A549 (cell line): ENCODE measurements around the gene HINT1. TPM values are rescaled to one million over a fixed set of nuclear protein-coding genes. Genes with fewer than 3 reads are reported as not detected.

Source experiments
- BHLHE40 ChIP-seq: IDR thresholded peaks from 2 replicates; pipeline ENCODE4 v1.6.1; 2012; ENCODE audit warnings: low read depth, low read length, inconsistent platforms
- CBX2 ChIP-seq: fragments of 200-600 bp; sonication (generic); IDR thresholded peaks from 2 replicates; pipeline ENCODE4 v1.6.1; 2016; ENCODE audit warnings: low read depth, mild to moderate bottlenecking, borderline replicate concordance
- CBX8 ChIP-seq: fragments of 200-600 bp; sonication (generic); IDR thresholded peaks from 2 replicates; pipeline ENCODE4 v1.6.1; 2016
- CHD4 ChIP-seq: fragments of 200-600 bp; sonication (generic); IDR thresholded peaks from 2 replicates; pipeline ENCODE4 v1.6.1; 2016; ENCODE audit warnings: antibody characterized with exemption, mild to moderate bottlenecking, borderline replicate concordance
- EHF ChIP-seq: fragments of 250-450 bp; sonication (Bioruptor Pico); IDR thresholded peaks from 2 replicates; pipeline ENCODE4 v1.5.0; 2020; ENCODE audit warnings: mild to moderate bottlenecking
- EHMT2 ChIP-seq: fragments of 200-600 bp; sonication (generic); IDR thresholded peaks from 2 replicates; pipeline ENCODE4 v1.6.1; 2016; ENCODE audit warnings: antibody characterized with exemption, low read depth, mild to moderate bottlenecking, moderate library complexity
- EP300 ChIP-seq, 2 experiments: fragments of >200 bp; sonication (Bioruptor Twin); formaldehyde crosslinking; IDR thresholded peaks; 2 replicates in 1 of 2; 3 replicates in 1 of 2; pipeline ENCODE4 v1.6.1; 2016 to 2017
- FOSB ChIP-seq: fragments of 250-450 bp; sonication (Bioruptor Pico); IDR thresholded peaks from 2 replicates; pipeline ENCODE4 v1.5.0; 2020; ENCODE audit warnings: mild to moderate bottlenecking, moderate library complexity
- HEYL ChIP-seq: fragments of 250-450 bp; sonication (Bioruptor Pico); IDR thresholded peaks from 2 replicates; pipeline ENCODE4 v1.8.0; 2021; ENCODE audit warnings: mild to moderate bottlenecking, moderate library complexity
- HOXA7 ChIP-seq: fragments of 250-450 bp; sonication (Bioruptor Pico); IDR thresholded peaks from 2 replicates; pipeline ENCODE4 v1.5.0; 2020; ENCODE audit warnings: mild to moderate bottlenecking, moderate library complexity
- HOXB13 ChIP-seq: fragments of 250-450 bp; sonication (Bioruptor Pico); IDR thresholded peaks from 2 replicates; pipeline ENCODE4 v1.5.0; 2020; ENCODE audit warnings: low read depth, mild to moderate bottlenecking, moderate library complexity
- JUN ChIP-seq, 2 experiments: fragments of >200 bp; sonication (Bioruptor Twin); formaldehyde crosslinking; IDR thresholded peaks; 2 replicates in 1 of 2; 3 replicates in 1 of 2; pipeline ENCODE4 v1.6.1; 2016 to 2017
- KDM1A ChIP-seq: fragments of 200-600 bp; sonication (generic); IDR thresholded peaks from 2 replicates; pipeline ENCODE4 v1.6.1; 2016; ENCODE audit warnings: low read depth, mild to moderate bottlenecking
- KDM5A ChIP-seq: fragments of 200-600 bp; sonication (generic); IDR thresholded peaks from 2 replicates; pipeline ENCODE4 v1.6.1; 2016; ENCODE audit warnings: antibody characterized with exemption, mild to moderate bottlenecking
- NPAS2 ChIP-seq: fragments of 250-450 bp; sonication (Bioruptor Pico); IDR thresholded peaks from 2 replicates; pipeline ENCODE4 v1.8.0; 2022; ENCODE audit warnings: mild to moderate bottlenecking, moderate library complexity, borderline replicate concordance
- PHF8 ChIP-seq: fragments of 200-600 bp; sonication (generic); IDR thresholded peaks from 2 replicates; pipeline ENCODE4 v1.6.1; 2016; ENCODE audit warnings: low read depth, mild to moderate bottlenecking, antibody characterized with exemption, moderate library complexity, borderline replicate concordance
- POLR2A ChIP-seq: IDR thresholded peaks from 2 replicates; pipeline ENCODE4 v1.6.1; 2012; ENCODE audit warnings: mild to moderate bottlenecking, low read length
- POLR2AphosphoS2 ChIP-seq: conservative IDR thresholded peaks from 2 replicates; pipeline ENCODE4 v1.6.1; 2012; ENCODE audit warnings: low read length, improper control_type of control experiment, inconsistent platforms
- RARB ChIP-seq: fragments of 250-450 bp; sonication (Bioruptor Pico); IDR thresholded peaks from 2 replicates; pipeline ENCODE4 v1.8.0; 2021; ENCODE audit warnings: mild to moderate bottlenecking, moderate library complexity
- RCOR1 ChIP-seq: fragments of 150-350 bp; IDR thresholded peaks from 2 replicates; pipeline ENCODE4 v1.6.1; 2014; ENCODE audit warnings: antibody characterized with exemption, low read length, low read depth
- RNF2 ChIP-seq: fragments of 200-600 bp; sonication (generic); IDR thresholded peaks from 2 replicates; pipeline ENCODE4 v1.6.1; 2016; ENCODE audit warnings: low read depth, mild to moderate bottlenecking, antibody characterized with exemption, moderate library complexity, borderline replicate concordance
- SMC3 ChIP-seq: fragments of >200 bp; sonication (Bioruptor Twin); formaldehyde crosslinking; IDR thresholded peaks from 3 replicates; pipeline ENCODE4 v1.6.1; 2018; ENCODE audit warnings: inconsistent platforms
- SREBF2 ChIP-seq: fragments of 450-650 bp; IDR thresholded peaks from 2 replicates; pipeline ENCODE4 v1.6.1; 2014; ENCODE audit warnings: mild to moderate bottlenecking, moderate library complexity
- ZC3H11A ChIP-seq: fragments of 450-650 bp; IDR thresholded peaks from 2 replicates; pipeline ENCODE4 v1.6.1; 2014; ENCODE audit warnings: antibody characterized with exemption, mild to moderate bottlenecking
- ZFP36 ChIP-seq: fragments of 450-650 bp; IDR thresholded peaks from 2 replicates; pipeline ENCODE4 v1.6.1; 2014; ENCODE audit warnings: borderline replicate concordance; ENCODE audit not compliant: partially characterized antibody
- ZSCAN20 ChIP-seq: fragments of 250-450 bp; sonication (Bioruptor Pico); IDR thresholded peaks from 2 replicates; pipeline ENCODE4 v1.8.0; 2022; ENCODE audit warnings: mild to moderate bottlenecking, moderate library complexity
- polyA plus RNA-seq, 4 experiments: library from polyadenylated mRNA; depleted of rRNA in 3 of 4; stranded (reverse); fragments of >200 nt; fragmentation: RNase III in 1 of 4; extraction: RNeasy Plus Mini Kit Qiagen cat#74134 plus additional on column Dnase treatment in 1 of 4; gene quantifications; 2 replicates in 3 of 4; 3 replicates in 1 of 4; pipeline ENCODE4 v1.2.3, GENCODE V29; 2011 to 2017
- TF ChIP-seq, protein P1 (sequence below): fragments of 200-600 bp; sonication (generic); IDR thresholded peaks from 2 replicates; pipeline ENCODE4 v1.6.1; 2016; ENCODE audit warnings: antibody characterized with exemption, mild to moderate bottlenecking, moderate library complexity
- TF ChIP-seq, protein P2 (sequence below): fragments of 150-350 bp; IDR thresholded peaks from 2 replicates; pipeline ENCODE4 v1.6.1; 2014; ENCODE audit warnings: low read depth, mild to moderate bottlenecking, low read length
- TF ChIP-seq, protein P3 (sequence below): fragments of 250-450 bp; sonication (Bioruptor Pico); IDR thresholded peaks from 2 replicates; pipeline ENCODE4 v1.5.0; 2020; ENCODE audit warnings: low read depth, mild to moderate bottlenecking, moderate library complexity
- TF ChIP-seq, protein P4 (sequence below): fragments of 250-450 bp; sonication (Bioruptor Pico); IDR thresholded peaks from 2 replicates; pipeline ENCODE4 v1.5.0; 2021; ENCODE audit warnings: mild to moderate bottlenecking, moderate library complexity, borderline replicate concordance
- TF ChIP-seq, protein P5 (sequence below): IDR thresholded peaks from 2 replicates; pipeline ENCODE4 v1.6.1; 2012; ENCODE audit warnings: low read depth, borderline replicate concordance

The HINT1 gene
- polyA plus RNA-seq, 2 of the 4 experiments (the other 2 are of a cell fraction), result 806 to 1,252 TPM

DNA sequence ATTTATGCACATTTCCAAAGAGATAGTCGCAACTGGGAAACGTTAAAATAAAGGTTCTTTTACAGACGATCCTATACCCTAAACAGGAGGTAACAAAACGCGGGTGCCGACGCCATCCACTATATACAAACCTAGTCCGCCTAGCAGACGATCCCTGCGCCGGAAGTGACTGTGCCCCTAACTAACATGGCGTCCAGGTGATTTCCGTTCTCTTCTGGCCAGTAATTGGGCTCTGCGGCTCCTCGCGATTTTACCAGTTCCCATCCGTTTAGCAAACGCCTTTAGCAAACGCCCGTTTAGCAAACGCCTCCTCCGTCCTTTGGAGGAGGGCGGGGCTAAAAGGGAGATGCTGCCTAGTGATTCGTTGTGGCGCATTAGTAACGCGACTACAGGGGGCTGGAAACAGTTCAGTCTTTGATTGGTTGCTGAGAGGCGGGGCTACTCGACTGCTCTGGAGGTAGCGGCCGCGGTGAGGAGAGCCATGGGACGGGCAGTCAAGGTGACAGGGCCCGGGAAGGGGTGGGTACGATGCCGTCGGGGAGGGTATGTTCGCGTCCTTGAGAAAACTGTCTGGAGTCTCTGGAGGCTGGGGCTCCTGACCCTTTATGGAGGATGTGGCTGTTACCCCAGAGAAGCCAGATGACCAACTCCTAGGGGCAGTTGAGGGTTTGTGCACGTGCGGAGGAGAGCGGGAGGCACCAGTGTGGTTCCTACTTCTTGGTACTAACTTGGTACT, 5.7 kb upstream of the HINT1 start, which contains the start of gene LYRM7 (continued):
- TF ChIP-seq BHLHE40 (peak; percentile 25; the same call in 1 of the 2 replicates), POLR2A (peak; percentile 59), ZC3H11A (no peak), KDM1A (no peak), FOSB (CRISPR knock-in tag) (no peak), SREBF2 (no peak), ZSCAN20 (CRISPR knock-in tag) (no peak), SMC3 (no peak), KDM5A (0 out of 2 replicates have a peak, but pooled peaks have one; percentile 22), NPAS2 (CRISPR knock-in tag) (no peak), ZFP36 (no peak), EP300 (IDR thresholded peaks at IDR 0.05) (no peak), HOXA7 (no peak), RNF2 (no peak), CHD4 (no peak), PHF8 (no peak), POLR2AphosphoS2 (no peak), HOXB13 (CRISPR knock-in tag) (no peak), EHMT2 (no peak), RCOR1 (no peak), CBX8 (no peak), RARB (CRISPR knock-in tag) (no peak), EHF (CRISPR knock-in tag) (no peak), CBX2 (no peak), JUN (IDR thresholded peaks at IDR 0.05) (peak in 1 of 2 experiments; percentile 84; a peak in 4 of 5 replicates), HEYL (CRISPR knock-in tag) (no peak)
- TF ChIP-seq, protein P1, sequence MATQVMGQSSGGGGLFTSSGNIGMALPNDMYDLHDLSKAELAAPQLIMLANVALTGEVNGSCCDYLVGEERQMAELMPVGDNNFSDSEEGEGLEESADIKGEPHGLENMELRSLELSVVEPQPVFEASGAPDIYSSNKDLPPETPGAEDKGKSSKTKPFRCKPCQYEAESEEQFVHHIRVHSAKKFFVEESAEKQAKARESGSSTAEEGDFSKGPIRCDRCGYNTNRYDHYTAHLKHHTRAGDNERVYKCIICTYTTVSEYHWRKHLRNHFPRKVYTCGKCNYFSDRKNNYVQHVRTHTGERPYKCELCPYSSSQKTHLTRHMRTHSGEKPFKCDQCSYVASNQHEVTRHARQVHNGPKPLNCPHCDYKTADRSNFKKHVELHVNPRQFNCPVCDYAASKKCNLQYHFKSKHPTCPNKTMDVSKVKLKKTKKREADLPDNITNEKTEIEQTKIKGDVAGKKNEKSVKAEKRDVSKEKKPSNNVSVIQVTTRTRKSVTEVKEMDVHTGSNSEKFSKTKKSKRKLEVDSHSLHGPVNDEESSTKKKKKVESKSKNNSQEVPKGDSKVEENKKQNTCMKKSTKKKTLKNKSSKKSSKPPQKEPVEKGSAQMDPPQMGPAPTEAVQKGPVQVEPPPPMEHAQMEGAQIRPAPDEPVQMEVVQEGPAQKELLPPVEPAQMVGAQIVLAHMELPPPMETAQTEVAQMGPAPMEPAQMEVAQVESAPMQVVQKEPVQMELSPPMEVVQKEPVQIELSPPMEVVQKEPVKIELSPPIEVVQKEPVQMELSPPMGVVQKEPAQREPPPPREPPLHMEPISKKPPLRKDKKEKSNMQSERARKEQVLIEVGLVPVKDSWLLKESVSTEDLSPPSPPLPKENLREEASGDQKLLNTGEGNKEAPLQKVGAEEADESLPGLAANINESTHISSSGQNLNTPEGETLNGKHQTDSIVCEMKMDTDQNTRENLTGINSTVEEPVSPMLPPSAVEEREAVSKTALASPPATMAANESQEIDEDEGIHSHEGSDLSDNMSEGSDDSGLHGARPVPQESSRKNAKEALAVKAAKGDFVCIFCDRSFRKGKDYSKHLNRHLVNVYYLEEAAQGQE, result peak; percentile 91
- TF ChIP-seq, protein P2, sequence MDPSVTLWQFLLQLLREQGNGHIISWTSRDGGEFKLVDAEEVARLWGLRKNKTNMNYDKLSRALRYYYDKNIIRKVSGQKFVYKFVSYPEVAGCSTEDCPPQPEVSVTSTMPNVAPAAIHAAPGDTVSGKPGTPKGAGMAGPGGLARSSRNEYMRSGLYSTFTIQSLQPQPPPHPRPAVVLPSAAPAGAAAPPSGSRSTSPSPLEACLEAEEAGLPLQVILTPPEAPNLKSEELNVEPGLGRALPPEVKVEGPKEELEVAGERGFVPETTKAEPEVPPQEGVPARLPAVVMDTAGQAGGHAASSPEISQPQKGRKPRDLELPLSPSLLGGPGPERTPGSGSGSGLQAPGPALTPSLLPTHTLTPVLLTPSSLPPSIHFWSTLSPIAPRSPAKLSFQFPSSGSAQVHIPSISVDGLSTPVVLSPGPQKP, result no peak
- TF ChIP-seq, protein P3, sequence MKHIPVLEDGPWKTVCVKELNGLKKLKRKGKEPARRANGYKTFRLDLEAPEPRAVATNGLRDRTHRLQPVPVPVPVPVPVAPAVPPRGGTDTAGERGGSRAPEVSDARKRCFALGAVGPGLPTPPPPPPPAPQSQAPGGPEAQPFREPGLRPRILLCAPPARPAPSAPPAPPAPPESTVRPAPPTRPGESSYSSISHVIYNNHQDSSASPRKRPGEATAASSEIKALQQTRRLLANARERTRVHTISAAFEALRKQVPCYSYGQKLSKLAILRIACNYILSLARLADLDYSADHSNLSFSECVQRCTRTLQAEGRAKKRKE (CRISPR knock-in tag), result no peak
- TF ChIP-seq, protein P4, sequence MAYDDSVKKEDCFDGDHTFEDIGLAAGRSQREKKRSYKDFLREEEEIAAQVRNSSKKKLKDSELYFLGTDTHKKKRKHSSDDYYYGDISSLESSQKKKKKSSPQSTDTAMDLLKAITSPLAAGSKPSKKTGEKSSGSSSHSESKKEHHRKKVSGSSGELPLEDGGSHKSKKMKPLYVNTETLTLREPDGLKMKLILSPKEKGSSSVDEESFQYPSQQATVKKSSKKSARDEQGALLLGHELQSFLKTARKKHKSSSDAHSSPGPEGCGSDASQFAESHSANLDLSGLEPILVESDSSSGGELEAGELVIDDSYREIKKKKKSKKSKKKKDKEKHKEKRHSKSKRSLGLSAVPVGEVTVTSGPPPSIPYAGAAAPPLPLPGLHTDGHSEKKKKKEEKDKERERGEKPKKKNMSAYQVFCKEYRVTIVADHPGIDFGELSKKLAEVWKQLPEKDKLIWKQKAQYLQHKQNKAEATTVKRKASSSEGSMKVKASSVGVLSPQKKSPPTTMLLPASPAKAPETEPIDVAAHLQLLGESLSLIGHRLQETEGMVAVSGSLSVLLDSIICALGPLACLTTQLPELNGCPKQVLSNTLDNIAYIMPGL, result no peak
- TF ChIP-seq, protein P5, sequence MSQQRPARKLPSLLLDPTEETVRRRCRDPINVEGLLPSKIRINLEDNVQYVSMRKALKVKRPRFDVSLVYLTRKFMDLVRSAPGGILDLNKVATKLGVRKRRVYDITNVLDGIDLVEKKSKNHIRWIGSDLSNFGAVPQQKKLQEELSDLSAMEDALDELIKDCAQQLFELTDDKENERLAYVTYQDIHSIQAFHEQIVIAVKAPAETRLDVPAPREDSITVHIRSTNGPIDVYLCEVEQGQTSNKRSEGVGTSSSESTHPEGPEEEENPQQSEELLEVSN, result peak; percentile 39; the same call in 1 of the 2 replicates
